ENCODE data around the gene WASL.
"Not testable (repeated sequence)": the region's sequence is repeated elsewhere in the genome, so short reads cannot be mapped to it uniquely, and the experiment has no call there.

The WASL gene

GRCh38 chr7:123658023-123658422 lies 90.8 kb downstream of the WASL start:
- DNase-seq (ENCODE audit: low read depth in 2 of 2): no peak

GRCh38 chr7:123657304-123657685 lies 91.5 kb downstream of the WASL start:
- no peak for DNase-seq (ENCODE audit: low read depth in 2 of 2)

DNA sequence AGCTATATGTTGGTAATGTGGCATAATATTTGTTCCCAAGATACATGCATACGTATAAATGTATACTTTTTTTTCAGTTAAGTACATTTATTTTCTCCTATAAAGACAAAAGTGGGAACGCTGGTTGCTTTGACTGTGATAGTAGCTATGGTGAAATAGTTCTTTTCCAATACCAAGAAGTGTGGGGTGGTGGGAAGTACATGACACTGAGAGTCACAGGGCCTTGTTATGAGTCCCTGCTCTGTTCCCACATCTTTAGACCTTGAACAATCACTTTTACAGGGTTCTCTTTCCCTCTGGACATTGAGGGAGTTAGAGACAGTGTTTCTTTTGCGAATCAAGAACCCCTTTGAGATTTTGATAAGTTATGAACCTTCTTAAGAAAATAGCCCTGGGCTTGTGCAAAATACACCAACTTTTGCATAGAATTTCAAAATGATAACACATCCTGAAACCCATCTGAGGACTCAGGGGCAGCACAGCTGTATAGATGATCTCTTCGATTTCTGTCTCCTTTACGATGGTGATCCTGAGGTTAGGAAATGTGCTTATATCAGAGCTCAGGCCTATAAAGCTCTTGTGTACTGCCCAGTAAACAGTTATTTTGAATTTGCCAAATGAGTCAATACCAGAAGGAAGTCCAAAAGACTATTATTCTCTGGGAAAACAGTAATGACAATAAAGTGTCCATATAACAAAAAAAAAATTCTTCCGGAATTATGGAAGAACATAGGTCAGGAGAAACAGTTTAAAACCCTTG lies 92.1 kb downstream of the WASL start:
- no peak for DNase-seq (ENCODE audit: low read depth in 2 of 2)

- no peak for DNase-seq (ENCODE audit: low read depth in 2 of 2)
Measured at GRCh38 chr7:123655614-123656013, 93.2 kb downstream of the WASL start, which contains the start of gene LMOD2. Gene LMOD2 (plus strand): TSS chr7:123655866. CDS start chr7:123655964, 98 bp downstream.

- DNase-seq (ENCODE audit: low read depth in 2 of 2): no peak
Measured at GRCh38 chr7:123653162-123653561, 95.6 kb downstream of the WASL start.

DNA sequence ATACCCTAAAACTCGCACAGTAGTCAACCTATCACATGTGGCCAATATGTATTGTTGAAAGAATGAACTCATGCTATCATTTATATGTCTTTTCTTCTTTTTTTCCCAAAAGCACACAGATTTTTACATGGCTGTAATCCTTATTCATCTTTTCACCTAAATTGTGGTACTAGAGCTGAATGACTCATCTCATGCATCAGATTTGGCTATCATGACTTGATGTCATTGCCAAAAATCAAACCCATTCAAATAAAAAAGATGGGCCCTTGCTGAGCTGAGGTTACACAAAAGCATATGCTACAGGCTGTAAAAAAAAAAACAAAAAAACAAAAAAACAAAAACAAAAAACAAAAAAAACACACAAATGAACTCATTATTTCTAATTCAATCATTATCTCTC lies 96.4 kb downstream of the WASL start:
- no peak for DNase-seq (ENCODE audit: low read depth in 2 of 2)

DNA sequence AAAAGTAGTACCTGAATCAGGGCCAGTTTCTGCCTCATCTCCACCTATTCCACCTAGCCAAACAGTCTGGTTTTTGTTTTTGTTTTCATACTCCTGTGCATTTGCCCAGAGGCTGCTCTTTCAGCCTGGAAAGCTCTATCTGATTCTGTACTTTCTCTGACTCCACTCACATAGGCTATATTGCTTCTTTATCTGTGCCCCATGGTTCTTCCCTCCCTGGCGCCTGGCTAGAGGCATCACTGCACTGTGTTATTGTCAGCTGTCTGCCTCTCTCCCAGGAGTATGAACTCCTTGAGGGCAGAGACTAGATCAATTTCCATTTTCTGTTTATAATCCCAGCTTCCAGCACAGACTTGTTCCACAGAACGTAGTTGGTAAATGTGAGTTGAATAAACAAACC lies 98.2 kb downstream of the WASL start:
- no peak for DNase-seq (ENCODE audit: low read depth in 2 of 2)

- DNase-seq (ENCODE audit: low read depth in 2 of 2): no peak
Measured at GRCh38 chr7:123649964-123650363, 98.8 kb downstream of the WASL start.

- DNase-seq (ENCODE audit: low read depth in 2 of 2): no peak
Measured at GRCh38 chr7:123647106-123647730, 101.6 kb downstream of the WASL start.

DNA sequence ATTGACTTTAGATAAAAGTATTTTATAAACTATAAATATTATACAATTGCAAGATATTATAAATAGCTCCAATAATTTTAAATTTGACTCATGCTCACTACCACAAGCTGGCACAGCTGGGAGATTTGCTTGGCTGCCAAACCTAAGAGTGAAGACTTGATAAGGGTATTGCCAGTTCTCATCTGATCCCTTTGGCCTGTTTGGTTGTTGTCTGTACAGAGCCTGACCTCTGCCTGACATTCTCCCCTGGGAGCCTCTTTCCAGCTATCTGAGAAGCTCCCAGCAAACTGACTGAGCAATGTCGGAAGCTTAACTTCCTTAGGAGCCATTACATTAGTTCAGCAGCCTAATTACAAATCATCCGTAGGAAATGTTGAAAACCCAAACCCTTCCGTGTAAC lies 103.3 kb downstream of the WASL start:
- no peak for DNase-seq (ENCODE audit: low read depth in 2 of 2)

DNA sequence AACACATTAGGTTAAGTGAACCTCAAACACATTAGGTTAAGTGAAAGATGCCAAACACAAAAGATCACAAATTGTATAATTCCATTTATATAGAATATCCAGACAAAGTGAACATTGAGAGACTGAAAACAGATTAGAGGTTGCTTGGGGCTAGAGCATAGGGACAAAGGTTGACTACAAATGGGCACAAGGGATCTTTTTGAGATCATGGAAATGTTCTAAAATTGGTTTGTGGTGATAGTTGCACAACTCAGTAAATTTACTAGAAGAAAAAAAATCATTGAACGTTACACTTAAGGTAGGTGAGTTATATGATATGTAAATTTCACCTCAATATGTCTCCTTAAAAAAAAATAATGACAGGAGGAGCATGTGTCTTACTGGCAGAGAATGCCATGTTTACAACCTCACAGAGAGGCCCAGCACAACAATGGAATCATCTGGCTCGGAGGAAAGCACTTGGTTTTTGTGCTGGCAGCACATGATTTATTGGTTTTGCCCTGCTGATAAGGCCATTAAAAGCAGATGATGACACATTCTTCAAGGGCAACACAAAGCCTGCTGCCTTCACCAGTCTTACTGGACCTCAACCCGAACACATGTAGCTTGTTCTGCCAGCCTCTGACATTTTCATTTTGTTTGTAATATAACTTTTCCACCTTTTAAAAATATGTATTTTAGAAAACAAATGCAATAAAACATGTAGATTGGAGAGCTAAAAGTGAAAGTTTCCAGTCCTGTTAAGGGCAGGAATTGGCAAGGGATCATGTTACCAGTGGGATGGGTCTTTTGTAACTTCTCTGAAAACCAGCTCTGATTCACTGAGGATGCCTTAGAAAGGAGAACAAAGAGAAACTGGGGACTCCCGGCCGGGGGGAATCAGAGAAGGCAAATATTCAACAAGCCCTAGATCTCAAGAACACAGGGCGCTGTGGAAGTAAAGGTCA lies 105.0 kb downstream of the WASL start:
- no peak for DNase-seq (ENCODE audit: low read depth in 2 of 2)

GRCh38 chr7:123641901-123642300 lies 106.9 kb downstream of the WASL start:
- DNase-seq (ENCODE audit: low read depth in 2 of 2): no peak

GRCh38 chr7:123640583-123640982 lies 108.2 kb downstream of the WASL start:
- DNase-seq (ENCODE audit: low read depth in 2 of 2): no peak

- no peak for DNase-seq (ENCODE audit: low read depth in 2 of 2)
Measured at GRCh38 chr7:123639631-123640030, 109.2 kb downstream of the WASL start.

DNA sequence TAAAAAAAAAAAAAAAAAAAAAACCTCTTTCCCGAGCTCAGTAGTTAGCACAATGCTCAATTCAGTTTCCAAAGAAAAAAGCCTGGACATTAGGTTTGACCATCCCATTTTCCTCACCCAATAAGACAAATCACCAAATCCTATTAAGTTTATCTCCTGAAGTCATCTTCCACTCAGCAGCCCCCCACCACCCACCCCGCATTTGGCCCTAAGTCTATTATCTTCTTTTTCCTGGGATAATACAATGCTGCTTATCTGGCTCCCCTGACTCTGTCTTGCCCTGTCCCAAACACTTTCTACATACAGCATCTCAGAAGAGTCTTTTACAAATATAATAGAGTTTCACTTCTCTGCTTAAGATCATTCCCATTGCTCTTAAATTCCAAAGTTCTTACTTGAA lies 110.9 kb downstream of the WASL start:
- DNase-seq (ENCODE audit: low read depth in 2 of 2): no peak

DNA sequence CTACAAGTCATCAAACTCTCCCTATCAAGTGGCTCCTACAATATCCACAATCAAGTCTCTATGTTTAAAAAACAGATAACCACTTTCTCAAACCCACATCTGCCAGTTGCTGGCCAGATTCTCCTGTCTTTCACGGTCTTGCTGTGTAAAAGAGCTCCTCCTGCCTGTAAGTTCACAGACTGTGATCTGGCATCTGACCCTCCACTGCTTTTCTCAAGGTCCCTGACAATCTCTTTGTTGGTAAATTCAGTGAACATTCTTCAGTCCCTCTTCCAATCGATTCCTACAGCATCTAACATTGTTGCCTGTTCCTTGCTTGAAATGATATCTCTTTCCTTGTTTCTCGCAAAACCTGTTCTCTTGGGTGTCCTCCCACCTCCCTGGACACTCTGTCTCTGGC lies 111.6 kb downstream of the WASL start:
- no peak for DNase-seq (ENCODE audit: low read depth in 2 of 2)

DNA sequence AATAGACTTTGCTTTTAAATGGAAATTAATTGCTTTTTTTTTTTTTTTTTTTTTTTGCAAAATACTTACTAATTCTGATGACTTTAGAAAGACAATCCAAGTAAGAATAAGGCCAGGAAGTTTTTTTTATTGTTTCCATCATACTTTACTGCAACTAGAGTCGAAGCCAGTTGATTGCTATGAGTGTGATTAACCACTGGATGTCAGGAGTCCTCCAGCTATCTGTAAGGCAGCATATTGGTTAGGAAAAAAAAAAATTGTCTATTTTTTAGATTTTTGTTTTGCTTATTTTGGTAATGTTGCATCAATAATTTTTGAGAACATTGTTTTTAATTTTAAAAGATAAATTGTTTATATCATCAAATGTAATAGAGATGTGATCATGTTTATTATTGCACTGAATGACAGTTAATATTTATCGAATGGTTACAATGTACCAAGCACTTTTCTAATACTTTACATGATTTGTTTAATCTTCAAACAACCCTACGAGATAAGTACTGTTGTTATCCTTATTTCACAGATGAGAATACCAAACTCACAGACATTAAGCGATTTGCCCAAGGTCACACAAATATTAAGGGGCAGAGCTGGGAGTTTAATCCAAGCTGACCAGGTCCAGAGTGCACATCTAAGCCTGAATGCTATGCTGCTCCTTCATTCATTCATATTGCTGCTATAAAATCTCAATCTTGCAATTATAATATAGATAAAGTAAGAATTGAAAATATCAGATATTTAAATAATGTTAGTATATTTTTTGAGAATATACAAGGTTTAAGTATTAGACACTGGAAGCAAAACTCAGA lies 113.0 kb downstream of the WASL start:
- no peak for DNase-seq (ENCODE audit: low read depth in 2 of 2)

DNA sequence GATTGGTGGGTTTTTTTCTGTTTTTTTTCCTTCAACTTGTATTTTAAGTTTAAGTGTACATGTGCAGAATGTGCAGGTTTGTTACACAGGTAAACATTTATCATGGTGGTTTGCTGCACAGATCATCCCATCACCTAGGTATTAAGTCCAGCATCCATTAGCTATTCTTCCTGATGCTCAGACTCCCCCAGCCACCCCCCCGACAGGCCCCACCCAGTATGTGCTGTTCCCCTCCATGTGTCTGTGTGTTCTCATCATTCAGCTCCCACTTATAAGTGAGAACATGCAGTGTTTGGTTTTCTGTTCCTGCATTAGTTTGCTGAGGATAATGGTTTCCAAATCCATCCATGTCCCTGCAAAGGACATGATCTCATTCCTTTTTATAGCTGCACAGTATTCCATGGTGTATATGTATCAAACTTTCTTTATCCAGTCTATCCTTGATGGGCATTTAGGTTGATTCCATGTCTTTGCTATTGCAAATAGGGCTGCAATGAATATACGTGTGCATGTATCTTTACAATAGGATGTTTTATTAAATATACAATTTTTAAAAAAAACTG lies 114.7 kb downstream of the WASL start:
- not testable (repeated sequence) for DNase-seq (ENCODE audit: low read depth in 2 of 2)

DNA sequence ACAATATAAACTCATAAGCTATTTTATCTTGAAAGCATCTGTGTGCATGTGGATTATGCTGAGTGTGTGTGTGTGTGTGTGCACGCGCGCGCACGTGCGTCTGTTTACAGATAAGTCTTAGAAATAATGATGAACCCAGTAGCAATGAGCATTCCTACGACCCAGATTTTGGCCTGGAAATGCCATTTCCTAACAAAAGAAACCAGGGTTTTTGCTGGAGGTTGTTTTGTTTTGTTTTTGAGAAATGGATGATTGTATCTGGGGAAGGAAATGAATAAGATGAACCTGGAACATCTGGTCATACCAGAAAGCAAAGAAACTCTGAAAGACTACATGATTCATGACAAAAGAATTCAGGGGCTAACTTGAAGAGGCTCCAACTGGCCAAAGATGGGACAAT lies 115.2 kb downstream of the WASL start:
- DNase-seq (ENCODE audit: low read depth in 2 of 2): no peak

GRCh38 chr7:123632808-123633207 lies 116.0 kb downstream of the WASL start:
- DNase-seq (ENCODE audit: low read depth in 2 of 2): no peak
